ENCODE data around the gene SLC2A5. TPM values are rescaled to one million over a fixed set of nuclear protein-coding genes. Genes with fewer than 3 reads are reported as not detected.

SLC2A5 gene
- total RNA-seq, 6 experiments from 2014 or later: 0.10 to 0.83 (median 0.18) TPM; not detected in 1

GRCh38 chr1:9105336-9105867 lies 36.0 kb upstream of the SLC2A5 start:
- Mint-ChIP-seq H3K36me3 (ENCODE audit: low read depth) (no peaks in the 10 kb centered on the region), H3K27me3 (ENCODE audit: insufficient read depth) (peaks cover 3% of the 10 kb centered on the region; the same call in 1 of the 2 replicates), H3K9me3 (no peaks in the 10 kb centered on the region), H3K4me1 (ENCODE audit: low read depth) (peaks cover 3% of the 10 kb centered on the region; the same call in 1 of the 2 replicates), H3K4me3 (no peak overlapping the region), H3K27ac (no peak overlapping the region)
- TF ChIP-seq, protein P1, sequence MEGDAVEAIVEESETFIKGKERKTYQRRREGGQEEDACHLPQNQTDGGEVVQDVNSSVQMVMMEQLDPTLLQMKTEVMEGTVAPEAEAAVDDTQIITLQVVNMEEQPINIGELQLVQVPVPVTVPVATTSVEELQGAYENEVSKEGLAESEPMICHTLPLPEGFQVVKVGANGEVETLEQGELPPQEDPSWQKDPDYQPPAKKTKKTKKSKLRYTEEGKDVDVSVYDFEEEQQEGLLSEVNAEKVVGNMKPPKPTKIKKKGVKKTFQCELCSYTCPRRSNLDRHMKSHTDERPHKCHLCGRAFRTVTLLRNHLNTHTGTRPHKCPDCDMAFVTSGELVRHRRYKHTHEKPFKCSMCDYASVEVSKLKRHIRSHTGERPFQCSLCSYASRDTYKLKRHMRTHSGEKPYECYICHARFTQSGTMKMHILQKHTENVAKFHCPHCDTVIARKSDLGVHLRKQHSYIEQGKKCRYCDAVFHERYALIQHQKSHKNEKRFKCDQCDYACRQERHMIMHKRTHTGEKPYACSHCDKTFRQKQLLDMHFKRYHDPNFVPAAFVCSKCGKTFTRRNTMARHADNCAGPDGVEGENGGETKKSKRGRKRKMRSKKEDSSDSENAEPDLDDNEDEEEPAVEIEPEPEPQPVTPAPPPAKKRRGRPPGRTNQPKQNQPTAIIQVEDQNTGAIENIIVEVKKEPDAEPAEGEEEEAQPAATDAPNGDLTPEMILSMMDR (IDR thresholded peaks at IDR 0.05): no peak
- no peak for DNase-seq

DNA sequence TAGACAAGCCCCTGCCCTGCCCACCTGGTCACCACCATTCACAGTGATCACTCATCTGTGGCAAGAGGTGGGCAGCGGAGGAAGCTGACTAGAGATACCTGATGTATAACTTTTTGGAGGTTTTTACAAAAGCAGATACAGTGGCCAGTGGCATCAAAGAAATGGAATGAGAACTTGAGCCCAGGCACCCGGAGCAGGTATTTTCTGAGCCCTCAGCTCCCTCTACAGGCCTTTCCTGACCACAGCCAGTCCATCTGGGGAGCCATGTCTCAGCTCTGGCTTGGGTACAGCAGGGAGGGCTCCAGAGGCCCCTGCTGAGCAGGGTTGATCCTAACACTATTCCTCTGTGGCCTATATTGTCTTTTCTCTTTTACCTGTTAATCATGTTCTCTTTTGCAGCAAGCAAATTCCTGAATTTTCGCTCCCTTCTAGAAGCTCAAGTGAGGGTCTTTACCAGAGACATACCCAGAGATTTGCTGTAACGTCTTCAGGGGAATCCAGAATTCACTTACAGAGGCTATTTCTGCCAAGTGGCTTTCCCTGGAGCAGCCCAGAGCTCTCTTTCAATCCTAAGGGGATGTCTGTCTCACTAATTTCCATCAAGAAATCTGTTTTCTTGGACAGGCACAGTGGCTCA lies 32.2 kb upstream of the SLC2A5 start:
- Mint-ChIP-seq H3K27me3 (ENCODE audit: insufficient read depth) (peaks cover 4% of the 10 kb centered on the region), H3K4me1 (ENCODE audit: low read depth) (peaks cover 14% of the 10 kb centered on the region; the same call in 1 of the 2 replicates), H3K27ac (no peak overlapping the region), H3K36me3 (ENCODE audit: low read depth) (no peaks in the 10 kb centered on the region), H3K9me3 (no peaks in the 10 kb centered on the region), H3K4me3 (no peak overlapping the region; the same call in 1 of the 2 replicates)
- TF ChIP-seq, protein P1 (IDR thresholded peaks at IDR 0.05): peak; percentile 78
- peak; percentile 58 for DNase-seq

GRCh38 chr1:9100471-9101043 lies 31.1 kb upstream of the SLC2A5 start:
- Mint-ChIP-seq H3K27me3 (ENCODE audit: insufficient read depth) (peaks cover 1% of the 10 kb centered on the region), H3K4me1 (ENCODE audit: low read depth) (peaks cover 14% of the 10 kb centered on the region; the same call in 1 of the 2 replicates), H3K4me3 (peak overlapping the region; percentile 22; the same call in 1 of the 2 replicates), H3K27ac (no peak overlapping the region), H3K9me3 (peaks cover 4% of the 10 kb centered on the region; the same call in 1 of the 2 replicates), H3K36me3 (ENCODE audit: low read depth) (peaks cover 4% of the 10 kb centered on the region; the same call in 1 of the 2 replicates)
- no peak for DNase-seq
- TF ChIP-seq, protein P1 (IDR thresholded peaks at IDR 0.05): no peak

DNA sequence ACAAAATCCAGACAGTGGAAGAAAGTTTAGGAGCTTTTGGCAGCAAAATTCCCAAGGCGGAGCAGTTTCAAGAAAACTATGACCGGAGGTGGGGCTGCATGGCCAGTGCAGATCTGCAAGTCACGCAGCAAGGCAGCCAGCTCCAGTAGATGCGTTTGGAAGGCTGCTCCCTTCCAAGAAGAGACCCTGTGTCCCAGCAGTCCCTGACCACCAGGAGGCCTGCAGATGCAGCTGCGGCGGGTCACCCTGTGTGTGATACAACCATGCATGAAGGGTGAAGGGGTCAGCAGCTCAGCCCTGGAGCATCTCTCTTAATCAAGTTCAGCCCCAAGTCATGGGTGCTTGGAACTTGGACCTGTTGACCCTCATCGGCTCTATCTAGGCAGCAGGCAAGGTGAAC lies 30.1 kb upstream of the SLC2A5 start:
- DNase-seq: no peak
- peaks cover 14% of the 10 kb centered on the region; the same call in 1 of the 2 replicates for H3K4me1 Mint-ChIP-seq (ENCODE audit: low read depth)
- peaks cover 7% of the 10 kb centered on the region; the same call in 1 of the 2 replicates for H3K36me3 Mint-ChIP-seq (ENCODE audit: low read depth)
- TF ChIP-seq, protein P1 (IDR thresholded peaks at IDR 0.05): no peak; the same call in 1 of the 2 replicates
- no peak overlapping the region for H3K4me3 Mint-ChIP-seq
- no peak overlapping the region for H3K27ac Mint-ChIP-seq
- H3K27me3 Mint-ChIP-seq (ENCODE audit: insufficient read depth): peaks cover 5% of the 10 kb centered on the region
- peaks cover 8% of the 10 kb centered on the region; the same call in 1 of the 2 replicates for H3K9me3 Mint-ChIP-seq

GRCh38 chr1:9097947-9098705 lies 28.7 kb upstream of the SLC2A5 start:
- H3K27me3 Mint-ChIP-seq (ENCODE audit: insufficient read depth): peaks cover 5% of the 10 kb centered on the region
- no peak overlapping the region for H3K27ac Mint-ChIP-seq
- no peak for DNase-seq
- H3K4me3 Mint-ChIP-seq: no peak overlapping the region
- peaks cover 14% of the 10 kb centered on the region; the same call in 1 of the 2 replicates for H3K4me1 Mint-ChIP-seq (ENCODE audit: low read depth)
- TF ChIP-seq, protein P1 (IDR thresholded peaks at IDR 0.05): no peak
- peaks cover 8% of the 10 kb centered on the region; the same call in 1 of the 2 replicates for H3K9me3 Mint-ChIP-seq
- H3K36me3 Mint-ChIP-seq (ENCODE audit: low read depth): peaks cover 7% of the 10 kb centered on the region; the same call in 1 of the 2 replicates

Data from HFFc6 (cell line).